GM19099 (cell line): ENCODE data around the gene PTGFRN.

Experiments used
- POLR2A ChIP-seq: IDR thresholded peaks from 3 replicates; pipeline ENCODE4 v1.6.1; 2011; ENCODE audit warnings: low read depth; ENCODE audit not compliant: insufficient read length; ENCODE audit errors: extremely low read depth

Gene PTGFRN

GRCh38 chr1:116911188-116911553 is 1.5 kb downstream of the PTGFRN start:
- no peak for TF ChIP-seq POLR2A

GRCh38 chr1:116911779-116912469 is 2.2 kb downstream of the PTGFRN start:
- TF ChIP-seq POLR2A: no peak

GRCh38 chr1:116912846-116913245 is 3.1 kb downstream of the PTGFRN start:
- TF ChIP-seq POLR2A: no peak

- TF ChIP-seq POLR2A: no peak
These were observed 4.2 kb downstream of the PTGFRN start for GRCh38 chr1:116913941-116914340.

GRCh38 chr1:116914667-116915066 is 5.0 kb downstream of the PTGFRN start:
- no peak for TF ChIP-seq POLR2A

GRCh38 chr1:116915086-116915661 is 5.5 kb downstream of the PTGFRN start:
- no peak for TF ChIP-seq POLR2A

- TF ChIP-seq POLR2A: no peak
These were observed 6.3 kb downstream of the PTGFRN start for GRCh38 chr1:116916002-116916401.

- TF ChIP-seq POLR2A: no peak
These were observed 7.1 kb downstream of the PTGFRN start for GRCh38 chr1:116916533-116917445.

- TF ChIP-seq POLR2A: no peak
These were observed 9.1 kb downstream of the PTGFRN start for GRCh38 chr1:116918714-116919357.

- TF ChIP-seq POLR2A: no peak
These were observed 10.1 kb downstream of the PTGFRN start for GRCh38 chr1:116919802-116920201.

- no peak for TF ChIP-seq POLR2A
These were observed 10.5 kb downstream of the PTGFRN start for GRCh38 chr1:116920211-116920610.

GRCh38 chr1:116921301-116921885 is 11.7 kb downstream of the PTGFRN start:
- TF ChIP-seq POLR2A: no peak

- TF ChIP-seq POLR2A: no peak
These were observed 12.2 kb downstream of the PTGFRN start for GRCh38 chr1:116921937-116922336.

GRCh38 chr1:116923421-116923820 is 13.7 kb downstream of the PTGFRN start:
- no peak for TF ChIP-seq POLR2A
